ENCODE measurements around the gene ARHGAP11B.
"Not testable (repeated sequence)": the region's sequence is repeated elsewhere in the genome, so short reads cannot be mapped to it uniquely, and the experiment has no call there.

The ARHGAP11B gene

DNA sequence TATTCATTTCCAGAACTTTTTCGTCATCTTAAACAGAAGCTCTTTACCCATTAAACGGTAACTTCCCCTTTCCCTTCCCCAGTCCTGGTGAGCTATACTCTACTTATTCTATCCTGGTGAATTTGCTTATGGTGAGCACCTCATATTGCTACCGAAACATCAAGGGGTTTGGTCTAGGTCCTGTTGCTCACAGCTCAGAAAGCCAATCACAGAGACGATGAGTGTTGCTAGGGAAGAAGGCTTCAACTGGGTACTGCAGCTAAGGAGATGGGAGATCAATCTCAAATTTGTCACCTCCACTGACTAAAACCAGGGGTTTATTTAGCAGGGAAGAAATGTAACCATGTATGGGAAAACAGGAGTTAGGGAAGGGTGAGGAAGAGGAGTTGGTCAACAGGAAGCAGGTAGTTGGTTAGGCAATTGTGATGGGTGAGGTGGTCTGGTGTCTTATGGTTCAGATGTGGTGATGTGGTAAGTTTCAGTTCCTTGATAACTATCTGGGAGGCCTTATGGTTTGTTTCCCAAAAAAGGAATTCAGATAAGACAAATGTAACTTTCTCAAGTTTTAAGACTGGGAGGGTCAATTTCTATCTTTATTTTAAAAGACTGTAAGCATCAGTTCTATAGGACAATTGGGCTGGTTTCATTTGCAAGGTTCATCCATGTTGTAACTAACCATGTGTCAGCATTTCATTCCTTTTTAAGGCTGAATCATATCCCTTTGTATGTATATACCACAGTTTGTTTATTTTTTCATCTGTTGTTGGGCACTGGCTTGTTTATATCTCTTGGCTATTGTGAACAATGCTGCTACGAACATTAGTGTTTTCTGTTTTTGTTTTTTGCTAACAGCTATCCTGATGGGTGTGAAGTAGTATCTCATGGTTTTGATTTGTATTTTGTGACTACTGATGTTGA lies 24.3 kb downstream of the ARHGAP11B start:
- H3K27ac ChIP-seq (replicated peaks), result no peak overlapping the region
- TF ChIP-seq, protein P1, sequence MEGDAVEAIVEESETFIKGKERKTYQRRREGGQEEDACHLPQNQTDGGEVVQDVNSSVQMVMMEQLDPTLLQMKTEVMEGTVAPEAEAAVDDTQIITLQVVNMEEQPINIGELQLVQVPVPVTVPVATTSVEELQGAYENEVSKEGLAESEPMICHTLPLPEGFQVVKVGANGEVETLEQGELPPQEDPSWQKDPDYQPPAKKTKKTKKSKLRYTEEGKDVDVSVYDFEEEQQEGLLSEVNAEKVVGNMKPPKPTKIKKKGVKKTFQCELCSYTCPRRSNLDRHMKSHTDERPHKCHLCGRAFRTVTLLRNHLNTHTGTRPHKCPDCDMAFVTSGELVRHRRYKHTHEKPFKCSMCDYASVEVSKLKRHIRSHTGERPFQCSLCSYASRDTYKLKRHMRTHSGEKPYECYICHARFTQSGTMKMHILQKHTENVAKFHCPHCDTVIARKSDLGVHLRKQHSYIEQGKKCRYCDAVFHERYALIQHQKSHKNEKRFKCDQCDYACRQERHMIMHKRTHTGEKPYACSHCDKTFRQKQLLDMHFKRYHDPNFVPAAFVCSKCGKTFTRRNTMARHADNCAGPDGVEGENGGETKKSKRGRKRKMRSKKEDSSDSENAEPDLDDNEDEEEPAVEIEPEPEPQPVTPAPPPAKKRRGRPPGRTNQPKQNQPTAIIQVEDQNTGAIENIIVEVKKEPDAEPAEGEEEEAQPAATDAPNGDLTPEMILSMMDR (IDR thresholded peaks at IDR 0.05; ENCODE audit: borderline replicate concordance), result no peak
- H3K9me3 ChIP-seq (replicated peaks), result no peaks in the 10 kb centered on the region
- H3K4me1 ChIP-seq, result no peaks in the 10 kb centered on the region
- H3K36me3 ChIP-seq, result no peaks in the 10 kb centered on the region
- no peak for DNase-seq
- no peaks in the 10 kb centered on the region for H3K27me3 ChIP-seq (ENCODE audit: low read depth)
- H3K4me3 ChIP-seq, result no peak overlapping the region
- intact Hi-C loops (cut with micrococcal nuclease), result no loop called here

DNA sequence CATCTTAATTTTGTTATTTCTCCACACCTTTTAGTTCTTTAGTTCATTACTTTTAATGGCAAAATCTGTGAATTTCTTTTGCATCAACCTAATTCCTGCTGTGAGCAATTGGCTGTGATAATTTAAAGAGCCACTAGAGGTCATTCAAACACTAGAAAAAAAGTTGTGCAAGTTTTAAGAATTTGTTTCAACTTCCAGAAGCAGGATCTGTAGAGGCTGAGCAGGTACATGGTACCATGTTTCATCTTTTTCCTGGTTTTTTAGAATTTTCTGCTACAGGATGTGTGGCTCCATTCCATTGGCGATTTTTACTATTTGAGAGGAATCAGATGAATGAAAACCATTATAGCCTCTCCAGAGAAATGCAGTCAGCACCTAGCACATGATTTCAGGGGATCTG lies 35.2 kb downstream of the ARHGAP11B start:
- not testable (repeated sequence) for H3K4me3 ChIP-seq; H3K36me3 ChIP-seq; DNase-seq; H3K9me3 ChIP-seq (replicated peaks); H3K27ac ChIP-seq (replicated peaks); H3K4me1 ChIP-seq; H3K27me3 ChIP-seq (ENCODE audit: low read depth)
- intact Hi-C loops (cut with micrococcal nuclease), result loop anchor here (5.0 kb wide), 1 partner anchor 196 kb away; no protein-coding TSS in a partner anchor
- TF ChIP-seq, protein P1 (IDR thresholded peaks at IDR 0.05; ENCODE audit: borderline replicate concordance), result peak; percentile 63

DNA sequence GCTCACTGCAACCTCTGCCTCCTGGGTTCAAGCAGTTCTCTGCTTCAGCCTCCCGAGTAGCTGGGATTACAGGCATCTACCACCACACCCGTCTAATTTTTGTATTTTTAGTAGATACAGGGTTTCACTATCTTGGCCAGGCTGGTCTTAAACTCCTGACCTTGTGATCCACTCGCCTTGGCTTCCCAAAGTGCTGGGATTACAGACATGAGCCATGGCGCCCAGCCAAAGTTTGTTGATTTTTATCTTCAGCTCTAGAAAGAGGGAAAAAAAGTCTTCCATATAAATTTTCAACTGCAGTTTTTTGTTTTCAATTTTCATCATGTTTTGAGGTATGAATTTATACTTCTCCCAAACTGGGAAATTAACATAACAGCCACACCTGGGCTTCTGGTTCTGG lies 43.7 kb downstream of the ARHGAP11B start:
- H3K27ac ChIP-seq (replicated peaks); DNase-seq; H3K9me3 ChIP-seq (replicated peaks); H3K4me3 ChIP-seq; intact Hi-C loops (cut with micrococcal nuclease); H3K4me1 ChIP-seq; H3K36me3 ChIP-seq: not testable (repeated sequence)
- peaks cover 10% of the 10 kb centered on the region for H3K27me3 ChIP-seq (ENCODE audit: low read depth)

DNA sequence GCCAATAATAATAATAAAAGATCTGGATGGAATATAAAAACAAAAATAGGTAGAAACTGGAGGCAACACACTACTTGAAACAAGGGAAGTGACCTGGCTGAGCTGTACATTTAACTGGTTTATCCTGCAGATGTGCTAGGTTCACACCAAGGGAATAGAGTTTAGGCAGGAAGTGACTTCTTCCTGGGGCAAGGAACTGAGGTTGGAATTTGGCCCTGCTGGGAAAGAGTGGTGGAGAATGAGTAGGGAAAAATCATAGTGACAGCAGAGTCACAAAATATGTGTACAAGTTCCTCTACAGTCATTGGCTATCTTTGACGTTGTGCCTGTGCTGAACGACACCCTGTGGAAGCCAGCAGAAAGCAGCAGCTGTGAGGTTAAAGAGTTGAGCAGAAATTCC lies 44.1 kb downstream of the ARHGAP11B start:
- peaks cover 10% of the 10 kb centered on the region for H3K27me3 ChIP-seq (ENCODE audit: low read depth)
- H3K4me3 ChIP-seq, result no peak overlapping the region
- TF ChIP-seq, protein P1 (IDR thresholded peaks at IDR 0.05; ENCODE audit: borderline replicate concordance), result no peak
- H3K4me1 ChIP-seq, result no peaks in the 10 kb centered on the region
- intact Hi-C loops (cut with micrococcal nuclease), result no loop called here
- H3K36me3 ChIP-seq, result no peaks in the 10 kb centered on the region
- no peak for DNase-seq
- H3K9me3 ChIP-seq (replicated peaks), result no peaks in the 10 kb centered on the region
- no peak overlapping the region for H3K27ac ChIP-seq (replicated peaks)

DNA sequence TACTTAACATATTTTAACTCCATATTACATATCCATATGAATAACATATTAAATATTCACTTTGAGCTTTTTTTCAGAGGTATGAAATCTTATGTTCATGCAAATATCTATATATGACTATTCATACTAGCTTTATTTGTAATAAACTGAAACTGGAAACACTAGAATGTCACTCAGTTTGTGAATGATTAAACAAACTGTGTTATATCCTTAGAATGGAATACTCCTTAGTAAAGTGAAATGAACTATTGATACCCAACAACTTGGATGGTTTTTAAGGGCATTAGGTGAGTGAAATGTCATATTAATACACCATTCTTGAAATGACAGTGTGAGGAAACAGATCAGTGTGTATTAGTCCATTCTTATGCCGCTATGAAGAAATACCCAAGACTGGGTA lies 45.4 kb downstream of the ARHGAP11B start:
- intact Hi-C loops (cut with micrococcal nuclease), result no loop called here
- no peak overlapping the region for H3K4me3 ChIP-seq
- H3K27ac ChIP-seq (replicated peaks), result no peak overlapping the region
- peaks cover 5% of the 10 kb centered on the region for H3K27me3 ChIP-seq (ENCODE audit: low read depth)
- H3K36me3 ChIP-seq, result no peaks in the 10 kb centered on the region
- no peaks in the 10 kb centered on the region for H3K9me3 ChIP-seq (replicated peaks)
- no peaks in the 10 kb centered on the region for H3K4me1 ChIP-seq
- no peak for DNase-seq
- TF ChIP-seq, protein P1 (IDR thresholded peaks at IDR 0.05; ENCODE audit: borderline replicate concordance), result no peak

DNA sequence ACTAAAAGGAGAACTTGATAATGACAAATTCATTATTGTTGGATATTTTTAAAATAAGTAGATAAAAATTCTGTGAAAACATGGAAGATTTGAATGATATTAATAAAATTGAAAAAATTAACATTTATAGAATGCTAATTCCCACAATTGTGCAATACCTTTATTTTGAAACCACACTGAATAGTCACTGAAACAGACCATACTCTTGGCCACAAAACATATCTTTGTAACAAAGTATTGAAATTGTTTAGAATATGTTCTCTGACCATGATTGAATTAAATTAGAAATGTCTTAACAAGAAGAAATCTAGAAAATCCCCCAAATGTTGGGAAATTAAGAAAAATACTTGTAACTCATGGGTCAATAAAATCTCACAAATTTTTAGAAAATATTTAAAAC lies 49.2 kb downstream of the ARHGAP11B start:
- no peak overlapping the region for H3K27ac ChIP-seq (replicated peaks)
- H3K4me3 ChIP-seq, result no peak overlapping the region
- DNase-seq, result no peak
- H3K4me1 ChIP-seq, result no peaks in the 10 kb centered on the region
- H3K27me3 ChIP-seq (ENCODE audit: low read depth), result no peaks in the 10 kb centered on the region
- H3K36me3 ChIP-seq, result no peaks in the 10 kb centered on the region
- intact Hi-C loops (cut with micrococcal nuclease), result no loop called here
- peaks cover 5% of the 10 kb centered on the region for H3K9me3 ChIP-seq (replicated peaks)
- TF ChIP-seq, protein P1 (IDR thresholded peaks at IDR 0.05; ENCODE audit: borderline replicate concordance), result no peak

DNA sequence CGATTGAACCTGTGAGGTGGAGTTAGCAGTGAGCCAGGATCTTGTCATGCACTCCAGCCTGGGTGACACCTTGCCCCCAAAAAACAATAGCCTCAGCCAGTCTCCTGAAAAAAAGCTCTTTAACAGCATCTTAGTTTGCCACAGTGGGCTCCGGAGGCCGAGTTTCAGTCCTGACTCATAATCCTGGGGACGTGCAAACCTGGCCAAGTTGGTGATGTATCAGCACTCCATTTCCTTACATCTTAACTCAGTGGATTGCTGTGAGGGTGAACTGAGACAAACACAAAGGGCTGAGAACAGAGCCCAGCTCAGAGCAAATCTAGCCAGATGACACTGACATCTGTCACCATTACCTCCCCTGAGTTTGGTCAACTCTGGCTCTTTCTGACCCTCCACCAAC lies 50.0 kb downstream of the ARHGAP11B start:
- H3K27me3 ChIP-seq (ENCODE audit: low read depth); H3K9me3 ChIP-seq (replicated peaks); H3K36me3 ChIP-seq; DNase-seq; H3K4me3 ChIP-seq; H3K4me1 ChIP-seq; intact Hi-C loops (cut with micrococcal nuclease); H3K27ac ChIP-seq (replicated peaks): not testable (repeated sequence)

DNA sequence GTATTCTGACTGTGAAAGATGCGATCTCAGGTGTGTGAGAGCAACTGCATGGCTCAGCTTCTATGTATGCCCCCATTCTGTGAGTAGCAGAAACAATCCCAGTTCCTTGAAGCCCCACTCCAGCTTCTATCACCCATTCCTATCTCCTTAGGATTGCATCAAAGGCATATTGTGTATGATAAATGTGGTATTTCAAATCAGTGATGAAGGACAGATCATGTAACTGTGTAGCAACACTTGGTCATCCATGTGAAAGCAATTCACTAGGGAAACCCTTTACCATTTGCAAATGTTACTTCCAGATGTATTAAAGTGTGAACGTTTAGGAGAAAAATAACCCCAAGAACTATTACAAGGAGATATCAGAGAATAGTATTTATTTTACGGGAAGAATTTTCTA lies 55.1 kb downstream of the ARHGAP11B start:
- H3K9me3 ChIP-seq (replicated peaks); H3K36me3 ChIP-seq; H3K27ac ChIP-seq (replicated peaks); H3K4me3 ChIP-seq; H3K4me1 ChIP-seq; DNase-seq; H3K27me3 ChIP-seq (ENCODE audit: low read depth); intact Hi-C loops (cut with micrococcal nuclease): not testable (repeated sequence)

All from left ventricle myocardium inferior (tissue), 1 donor.